Stomach (tissue), 4 donors: ENCODE results near the gene ANKLE1.

Experiments used
- CTCF ChIP-seq, 7 experiments: fragments of 450-650 bp in 4 of 7; fragments of 200-600 bp in 3 of 7; sonication (generic) in 3 of 7; IDR thresholded peaks; one replicate each; pipeline ENCODE4 v1.5.1; 2016 to 2019; ENCODE audit warnings: antibody characterized with exemption in 7 of 7, control low read depth in 2 of 7, mild to moderate bottlenecking in 1 of 7
- POLR2A ChIP-seq, 4 donors: fragments of 450-650 bp; IDR thresholded peaks; one replicate each; pipeline ENCODE4 v1.6.1; 2016; ENCODE audit warnings: antibody characterized with exemption in 4 of 4, control low read depth in 2 of 4, mild to moderate bottlenecking in 1 of 4, moderate library complexity in 1 of 4
- POLR2AphosphoS5 ChIP-seq, 3 donors: sonication (generic); formaldehyde crosslinking; IDR thresholded peaks; one replicate each; pipeline ENCODE4 v1.6.1; 2016; ENCODE audit warnings: antibody characterized with exemption in 3 of 3

DNA sequence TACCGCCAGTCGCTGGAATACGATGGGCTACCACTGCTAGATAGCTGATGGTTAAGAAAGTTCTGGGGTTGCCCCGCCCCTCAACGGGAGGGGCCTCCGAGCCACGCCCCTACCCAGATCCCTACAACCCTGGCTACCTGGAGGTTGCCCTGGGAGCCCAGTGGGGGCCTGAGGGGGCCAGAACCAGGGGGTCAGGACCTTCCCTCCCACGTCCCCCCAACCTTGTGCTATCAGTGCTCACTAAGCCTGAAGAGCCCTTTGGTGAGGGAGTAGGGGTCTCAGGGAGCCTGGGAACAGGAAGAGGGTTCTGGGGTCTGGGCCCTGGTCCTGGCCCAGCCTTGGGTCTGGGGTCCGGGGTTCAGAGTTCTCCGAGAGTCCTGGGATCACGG is 46.8 kb upstream of the ANKLE1 start:
- no peak for TF ChIP-seq CTCF (IDR thresholded peaks at IDR 0.05)
- no peak for TF ChIP-seq POLR2A (IDR thresholded peaks at IDR 0.05)
- no peak for TF ChIP-seq POLR2AphosphoS5 (IDR thresholded peaks at IDR 0.05)
